Measurements from ENCODE around the gene HTRA3.

The HTRA3 gene

DNA sequence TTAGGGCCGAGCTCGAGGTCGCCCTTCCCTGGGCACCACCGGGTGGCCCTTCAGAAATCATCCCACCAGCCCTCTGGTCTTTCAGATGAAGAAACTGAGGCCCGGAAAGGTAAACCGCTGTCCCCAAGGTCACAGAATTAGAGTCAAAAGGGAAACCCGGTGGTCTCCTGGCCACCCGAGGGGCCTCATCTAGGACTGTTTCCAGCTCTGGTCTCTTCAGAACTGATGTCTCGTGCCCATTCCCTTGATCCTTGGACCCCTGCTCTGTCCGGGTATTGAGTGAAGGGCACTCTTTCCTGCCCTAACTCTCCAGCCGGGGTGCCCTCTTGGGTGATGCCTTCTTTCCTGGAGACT lies 841 bp downstream of the HTRA3 start:
- no peak for DNase-seq

- DNase-seq = no peak
These were observed 1.6 kb downstream of the HTRA3 start for GRCh38 chr4:8270912-8271815.

- no peak for DNase-seq
These were observed 2.3 kb downstream of the HTRA3 start for GRCh38 chr4:8271821-8272220.

DNA sequence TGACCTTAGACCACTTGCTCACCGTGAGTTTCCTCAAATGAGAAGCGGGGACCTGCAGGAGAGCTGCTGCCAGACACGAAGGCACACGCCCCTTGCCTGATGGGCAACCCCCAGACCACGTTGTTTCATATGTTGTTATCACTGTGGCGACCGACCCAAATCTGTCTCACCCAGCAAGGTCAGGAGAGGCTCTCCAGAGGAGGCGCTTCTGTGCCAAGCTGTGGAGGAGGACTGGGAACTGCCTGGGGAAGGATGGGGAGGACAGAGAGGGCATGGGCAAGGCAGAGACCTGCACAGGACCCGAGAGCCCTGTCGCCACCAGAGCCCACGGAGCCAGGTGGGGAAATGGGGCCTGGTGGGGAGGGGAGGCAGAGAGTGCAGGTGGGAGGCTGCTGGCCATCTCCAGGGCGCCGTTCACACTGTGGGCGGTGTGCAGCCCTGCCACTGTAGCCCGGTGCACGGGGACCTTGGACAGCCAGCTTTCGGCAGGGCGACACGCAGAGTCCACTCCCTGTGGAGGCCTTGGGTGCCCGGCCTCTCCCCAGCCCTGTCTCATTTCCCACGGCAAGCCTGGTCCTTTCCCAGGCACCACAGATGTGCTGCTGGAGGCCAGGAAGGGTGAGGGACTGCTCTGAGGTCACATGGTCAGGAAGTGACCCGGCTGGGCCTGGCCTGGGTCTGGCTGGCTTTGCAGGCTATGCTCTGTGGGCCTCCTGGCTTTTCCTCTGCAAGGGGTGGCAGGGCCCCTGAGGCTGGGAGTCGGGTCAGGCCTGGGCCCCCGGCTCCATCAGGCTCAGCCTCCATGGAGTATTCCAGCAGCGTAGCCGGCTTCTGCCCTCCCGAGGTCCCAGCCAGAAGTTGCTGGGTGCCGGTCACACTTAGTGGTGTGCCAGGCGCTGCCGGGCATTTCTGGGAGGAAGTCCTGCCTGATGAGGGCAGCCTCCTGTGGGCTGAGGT lies 3.2 kb downstream of the HTRA3 start:
- DNase-seq = no peak

DNA sequence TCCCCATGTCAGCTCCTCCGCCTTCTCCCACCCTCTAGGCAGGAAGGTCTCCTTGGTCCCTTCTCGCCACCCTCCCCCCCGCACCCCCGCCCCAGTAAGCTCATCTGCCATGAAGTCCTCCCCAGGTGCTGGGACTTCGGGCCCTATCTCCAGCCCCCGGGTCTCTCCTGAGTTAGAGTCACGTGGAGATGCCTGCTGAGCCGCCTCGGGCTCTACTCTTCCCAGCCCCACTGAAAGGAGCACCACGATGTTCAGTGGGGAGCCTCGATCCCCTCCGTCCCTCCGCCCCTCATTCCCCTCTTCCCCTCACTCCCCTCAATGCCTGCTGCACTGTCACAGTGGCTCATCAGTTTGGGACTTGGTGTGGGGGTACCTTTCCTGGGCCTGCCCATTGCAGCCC lies 3.9 kb downstream of the HTRA3 start:
- no peak for DNase-seq

- DNase-seq = no peak
These were observed 4.6 kb downstream of the HTRA3 start for GRCh38 chr4:8274066-8274652.

- no peak for DNase-seq
These were observed 5.4 kb downstream of the HTRA3 start for GRCh38 chr4:8274765-8275547.

DNA sequence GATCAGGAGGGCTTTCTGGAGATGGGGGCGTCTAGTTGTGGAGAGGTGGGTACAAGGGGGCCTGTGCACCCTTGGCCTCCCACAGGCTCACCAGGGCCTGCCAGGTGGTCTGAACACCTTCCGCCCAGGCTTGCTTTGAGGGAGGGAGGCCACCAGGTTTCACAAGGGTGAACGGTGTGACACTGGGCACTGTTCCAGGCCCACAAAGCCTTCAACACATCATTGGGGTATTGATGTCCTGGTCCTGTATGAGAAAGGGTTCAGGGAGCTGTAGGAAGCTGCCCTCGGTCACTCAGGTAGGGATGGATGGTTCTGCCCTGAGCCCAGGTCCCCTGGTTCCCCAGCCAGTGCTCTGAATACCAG lies 6.0 kb downstream of the HTRA3 start:
- no peak for DNase-seq

DNA sequence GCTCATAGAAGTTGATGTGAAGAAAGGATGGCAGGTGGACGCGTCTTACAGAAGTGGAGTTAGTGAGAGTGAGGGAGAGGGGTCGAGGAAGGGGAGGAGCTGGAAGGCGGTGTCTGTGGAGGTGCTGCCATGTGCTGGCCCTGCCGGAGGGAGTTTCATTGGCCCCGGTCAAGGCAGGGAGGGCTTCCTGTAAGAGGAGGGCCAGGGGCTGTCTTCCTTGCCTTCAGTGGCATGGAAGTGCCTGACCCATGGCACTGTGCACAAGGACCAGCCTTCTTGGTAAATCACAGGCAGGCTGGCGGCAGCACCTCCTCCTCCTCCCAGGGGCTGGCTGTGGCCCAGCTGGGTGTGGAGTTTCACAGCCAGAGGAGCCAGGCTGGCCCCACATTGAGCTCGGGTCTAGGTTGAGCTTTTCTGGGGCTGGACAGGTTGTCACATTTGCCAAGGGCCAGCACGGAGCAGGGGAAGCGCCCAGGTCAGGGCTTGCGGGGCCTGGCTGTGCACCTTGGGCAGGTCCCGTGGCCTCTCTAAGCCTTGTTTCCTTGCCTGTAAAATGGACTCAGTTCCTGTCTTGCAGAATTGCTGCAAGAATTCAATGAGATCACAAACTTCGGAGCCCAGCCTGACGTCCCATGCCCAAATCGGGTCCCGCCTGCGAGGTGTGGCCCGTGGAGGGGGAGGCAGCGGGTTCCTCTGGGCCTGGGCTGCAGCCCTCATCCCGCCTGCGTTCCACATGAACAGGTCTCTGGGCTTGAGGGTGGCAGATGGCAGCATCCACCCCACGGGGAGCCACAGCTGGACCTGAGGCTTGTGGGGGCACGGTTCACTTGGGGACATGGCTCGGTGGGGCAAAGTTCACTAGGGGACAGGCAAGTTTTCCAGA lies 7.0 kb downstream of the HTRA3 start:
- no peak for DNase-seq

- no peak for DNase-seq
These were observed 7.9 kb downstream of the HTRA3 start for GRCh38 chr4:8277356-8278008.

- DNase-seq = no peak
These were observed 8.4 kb downstream of the HTRA3 start for GRCh38 chr4:8278009-8278395.

GRCh38 chr4:8278421-8279287 lies 9.1 kb downstream of the HTRA3 start:
- no peak for DNase-seq

- DNase-seq = no peak
These were observed 10.0 kb downstream of the HTRA3 start for GRCh38 chr4:8279321-8280157.

- no peak for DNase-seq
These were observed 10.8 kb downstream of the HTRA3 start for GRCh38 chr4:8280158-8280875.

GRCh38 chr4:8280876-8281440 lies 11.4 kb downstream of the HTRA3 start:
- no peak for DNase-seq

DNA sequence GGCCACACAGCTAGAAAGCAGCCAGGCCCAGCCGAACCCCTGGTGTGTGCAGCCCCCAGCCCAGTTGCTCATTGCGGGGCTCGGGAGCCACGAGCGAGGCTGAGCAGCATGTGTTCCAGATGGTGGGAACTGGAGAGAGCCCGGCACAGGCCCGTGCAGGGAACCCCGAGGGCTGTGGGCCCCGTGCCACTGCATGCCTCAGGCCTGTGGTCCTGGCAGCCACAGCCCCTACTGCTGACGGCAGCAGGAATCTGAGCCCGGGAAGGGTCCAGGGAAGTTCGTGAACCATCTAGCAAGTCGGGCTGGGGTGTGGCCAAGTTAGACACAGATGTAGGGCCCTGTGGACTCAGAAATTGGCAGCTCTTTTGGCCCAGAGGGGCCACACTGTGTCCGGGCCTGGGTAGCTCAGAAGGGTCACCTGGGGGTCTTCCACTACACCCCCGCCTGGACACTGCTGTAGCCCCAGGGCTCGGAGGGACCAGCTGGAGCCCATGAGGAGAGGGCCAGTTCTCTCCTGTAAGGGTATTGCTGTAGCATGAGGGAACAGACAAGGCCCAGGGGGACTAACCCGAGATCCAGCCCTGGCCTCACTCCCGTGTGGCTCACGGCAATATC lies 12.1 kb downstream of the HTRA3 start:
- DNase-seq = no peak

GRCh38 chr4:8282134-8282641 lies 12.6 kb downstream of the HTRA3 start:
- DNase-seq = no peak

Measured in NK-92 treated with Interleukin-12 subunit alpha and Interleukin-12 subunit beta, amount 100 ng/mL, for 24 hours (cell line).